ENCODE data around the gene PPARA. TPM values are rescaled to one million over a fixed set of nuclear protein-coding genes. Genes with fewer than 3 reads are reported as not detected.

Gene PPARA
- total RNA-seq, 1 donor from 2014 or later = 1.8 TPM

DNA sequence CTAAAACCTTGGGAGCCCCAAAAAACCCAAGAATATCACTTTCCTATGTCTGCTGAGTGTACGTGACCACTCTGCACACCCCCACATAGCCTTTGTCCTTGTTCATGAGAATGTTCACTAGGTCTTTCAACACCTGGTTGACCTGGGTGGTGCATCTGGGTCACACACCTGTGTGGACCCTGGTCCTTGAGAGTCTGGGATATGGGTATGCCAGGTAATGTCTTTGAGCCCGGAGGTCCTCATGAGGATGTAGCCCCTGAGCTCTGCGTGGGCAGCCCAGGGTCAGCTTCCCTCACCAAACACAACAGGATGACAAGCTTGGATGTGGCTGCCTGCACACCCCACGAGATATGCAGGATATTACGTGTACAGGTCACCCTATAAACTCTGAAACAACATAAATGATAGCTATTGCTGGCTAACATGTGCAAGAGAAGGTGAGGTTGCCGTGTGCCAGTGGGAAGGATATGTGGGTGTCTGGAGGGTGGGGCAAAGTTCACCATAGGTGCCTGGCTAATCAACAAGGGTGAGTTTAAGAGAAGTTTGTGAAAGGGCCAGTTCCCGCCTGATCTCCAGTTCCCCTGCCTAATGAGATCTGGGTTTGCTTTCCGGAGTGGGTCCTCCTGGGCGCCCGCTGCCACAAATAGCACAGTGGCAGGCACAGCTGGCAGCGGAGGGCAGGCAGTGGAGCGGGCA lies 1.4 kb upstream of the PPARA start:
- Mint-ChIP-seq H3K4me3 (ENCODE audit: unreplicated experiment) (peak overlapping the region; percentile 77), H3K4me1 (ENCODE audit: low read depth, unreplicated experiment) (no peaks in the 10 kb centered on the region), H3K27me3 (ENCODE audit: unreplicated experiment) (peaks cover 14% of the 10 kb centered on the region), H3K36me3 (ENCODE audit: unreplicated experiment) (no peaks in the 10 kb centered on the region), H3K9me3 (ENCODE audit: unreplicated experiment) (peaks cover 4% of the 10 kb centered on the region), H3K27ac (ENCODE audit: unreplicated experiment) (no peak overlapping the region)
- DNase-seq = no peak
- TF ChIP-seq, protein P1, sequence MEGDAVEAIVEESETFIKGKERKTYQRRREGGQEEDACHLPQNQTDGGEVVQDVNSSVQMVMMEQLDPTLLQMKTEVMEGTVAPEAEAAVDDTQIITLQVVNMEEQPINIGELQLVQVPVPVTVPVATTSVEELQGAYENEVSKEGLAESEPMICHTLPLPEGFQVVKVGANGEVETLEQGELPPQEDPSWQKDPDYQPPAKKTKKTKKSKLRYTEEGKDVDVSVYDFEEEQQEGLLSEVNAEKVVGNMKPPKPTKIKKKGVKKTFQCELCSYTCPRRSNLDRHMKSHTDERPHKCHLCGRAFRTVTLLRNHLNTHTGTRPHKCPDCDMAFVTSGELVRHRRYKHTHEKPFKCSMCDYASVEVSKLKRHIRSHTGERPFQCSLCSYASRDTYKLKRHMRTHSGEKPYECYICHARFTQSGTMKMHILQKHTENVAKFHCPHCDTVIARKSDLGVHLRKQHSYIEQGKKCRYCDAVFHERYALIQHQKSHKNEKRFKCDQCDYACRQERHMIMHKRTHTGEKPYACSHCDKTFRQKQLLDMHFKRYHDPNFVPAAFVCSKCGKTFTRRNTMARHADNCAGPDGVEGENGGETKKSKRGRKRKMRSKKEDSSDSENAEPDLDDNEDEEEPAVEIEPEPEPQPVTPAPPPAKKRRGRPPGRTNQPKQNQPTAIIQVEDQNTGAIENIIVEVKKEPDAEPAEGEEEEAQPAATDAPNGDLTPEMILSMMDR (IDR thresholded peaks at IDR 0.05; ENCODE audit: partially characterized antibody, unreplicated experiment) = no peak

DNA sequence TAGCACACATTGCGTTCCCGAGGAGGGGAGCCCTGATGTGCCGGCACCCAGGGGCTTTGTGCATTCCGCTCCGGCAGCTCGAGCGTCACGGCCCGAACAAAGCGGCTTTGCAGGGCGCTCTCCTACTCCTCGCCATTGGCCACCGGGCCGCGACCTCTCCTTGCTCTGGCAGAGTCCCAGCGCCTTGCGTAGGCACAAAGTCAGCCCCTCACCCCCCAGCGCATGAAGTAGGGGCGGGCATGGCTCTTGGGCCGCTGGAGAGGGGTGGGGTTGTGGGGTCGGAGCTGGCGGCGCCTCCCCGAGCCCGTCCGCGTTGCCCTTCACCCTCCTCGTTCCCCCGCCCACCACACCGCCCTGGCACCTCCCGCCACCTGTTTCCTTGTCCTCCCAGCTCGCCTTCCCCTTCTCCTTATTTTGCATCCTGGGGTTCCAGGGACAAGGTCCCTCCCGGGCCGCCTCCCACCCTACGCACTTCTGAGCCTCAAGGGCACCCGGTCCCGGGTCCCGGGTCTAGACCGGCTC lies 753 bp upstream of the PPARA start:
- TF ChIP-seq, protein P1 (IDR thresholded peaks at IDR 0.05; ENCODE audit: partially characterized antibody, unreplicated experiment) = no peak
- Mint-ChIP-seq H3K9me3 (ENCODE audit: unreplicated experiment) (peaks cover 4% of the 10 kb centered on the region), H3K36me3 (ENCODE audit: unreplicated experiment) (no peaks in the 10 kb centered on the region), H3K4me3 (ENCODE audit: unreplicated experiment) (peak overlapping the region; percentile 77), H3K4me1 (ENCODE audit: low read depth, unreplicated experiment) (no peaks in the 10 kb centered on the region), H3K27ac (ENCODE audit: unreplicated experiment) (no peak overlapping the region), H3K27me3 (ENCODE audit: unreplicated experiment) (peaks cover 14% of the 10 kb centered on the region)
- DNase-seq = peak; percentile 47

DNA sequence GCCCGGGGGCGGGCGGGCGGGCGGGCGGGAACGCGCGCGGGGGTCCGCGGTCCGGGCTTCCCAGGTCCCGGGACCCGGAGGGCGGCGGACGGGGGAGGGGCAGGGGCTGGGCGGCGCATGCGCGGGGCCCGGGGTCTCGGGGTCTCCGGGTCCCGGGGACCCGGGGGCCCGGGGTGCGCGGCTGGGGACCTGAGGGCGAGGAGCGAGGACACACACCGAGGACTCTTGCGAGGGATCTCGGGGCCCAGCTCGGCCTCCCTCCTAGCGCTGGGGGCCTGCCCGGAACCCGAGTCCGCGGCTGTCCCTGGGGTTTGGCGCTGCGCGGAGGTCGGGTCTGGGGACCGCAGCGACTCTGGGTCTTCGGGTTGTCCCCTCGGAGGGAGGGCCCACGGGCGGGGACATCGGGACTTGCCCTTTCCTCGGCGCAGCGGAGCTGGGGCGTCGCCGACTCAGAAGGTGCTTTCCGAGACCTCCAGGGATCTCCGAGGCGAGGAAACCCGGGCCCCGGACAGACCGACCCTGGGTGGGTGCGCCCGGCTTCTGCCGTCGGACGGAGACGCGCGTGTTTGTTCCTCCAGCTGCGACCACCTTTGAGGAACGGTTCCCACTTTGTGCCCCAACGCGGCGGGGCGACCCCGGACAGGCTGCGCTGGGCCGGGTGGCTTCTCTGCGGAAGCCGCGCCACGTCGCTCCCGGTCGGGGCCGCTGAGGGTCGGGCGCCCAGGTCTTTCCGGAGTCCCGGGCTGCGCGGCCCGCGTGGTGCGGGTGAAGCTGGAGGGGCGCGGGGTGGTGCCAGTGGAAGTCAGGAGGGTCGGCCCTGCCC lies 540 bp downstream of the PPARA start:
- no peak overlapping the region for H3K27ac Mint-ChIP-seq (ENCODE audit: unreplicated experiment)
- H3K4me1 Mint-ChIP-seq (ENCODE audit: low read depth, unreplicated experiment) = no peaks in the 10 kb centered on the region
- H3K9me3 Mint-ChIP-seq (ENCODE audit: unreplicated experiment) = peaks cover 2% of the 10 kb centered on the region
- H3K4me3 Mint-ChIP-seq (ENCODE audit: unreplicated experiment) = peak overlapping the region; percentile 55
- TF ChIP-seq, protein P1 (IDR thresholded peaks at IDR 0.05; ENCODE audit: partially characterized antibody, unreplicated experiment) = no peak
- H3K27me3 Mint-ChIP-seq (ENCODE audit: unreplicated experiment) = peaks cover 11% of the 10 kb centered on the region
- H3K36me3 Mint-ChIP-seq (ENCODE audit: unreplicated experiment) = no peaks in the 10 kb centered on the region
- DNase-seq = peak; percentile 43

DNA sequence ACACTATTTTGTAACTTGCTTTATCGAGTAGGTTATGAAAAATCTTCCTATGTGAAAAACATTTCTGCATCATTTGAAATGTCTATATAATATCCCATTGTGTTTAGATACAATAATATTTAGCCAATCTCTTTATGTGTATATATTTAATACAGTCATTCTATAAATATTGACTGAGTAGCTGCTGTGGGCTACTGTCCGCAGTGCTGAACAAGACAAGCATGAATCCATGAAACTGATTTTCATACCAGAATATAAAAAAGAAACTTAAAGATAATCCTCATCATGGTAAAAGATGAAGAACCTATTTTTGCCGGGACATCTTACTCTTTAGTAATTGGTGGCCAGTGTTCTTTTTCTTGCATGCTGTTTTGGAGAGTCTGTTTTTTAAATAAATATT lies 3.6 kb downstream of the PPARA start:
- no peak for DNase-seq
- H3K4me1 Mint-ChIP-seq (ENCODE audit: low read depth, unreplicated experiment) = no peaks in the 10 kb centered on the region
- TF ChIP-seq, protein P1 (IDR thresholded peaks at IDR 0.05; ENCODE audit: partially characterized antibody, unreplicated experiment) = no peak
- H3K9me3 Mint-ChIP-seq (ENCODE audit: unreplicated experiment) = no peaks in the 10 kb centered on the region
- no peak overlapping the region for H3K27ac Mint-ChIP-seq (ENCODE audit: unreplicated experiment)
- peaks cover 9% of the 10 kb centered on the region for H3K27me3 Mint-ChIP-seq (ENCODE audit: unreplicated experiment)
- no peaks in the 10 kb centered on the region for H3K36me3 Mint-ChIP-seq (ENCODE audit: unreplicated experiment)
- no peak overlapping the region for H3K4me3 Mint-ChIP-seq (ENCODE audit: unreplicated experiment)
